DMS53 (cell line): Measurements from ENCODE around the gene PDCD7.
"Not testable (repeated sequence)": the region's sequence is repeated elsewhere in the genome, so short reads cannot be mapped to it uniquely, and the experiment has no call there.

Source experiments
- DNase-seq: peaks from one replicate; lab custom pipeline; 2025; lab: John Stamatoyannopoulos, UW

PDCD7 gene

GRCh38 chr15:65130941-65131340, 2.7 kb downstream of the PDCD7 start:
- DNase-seq = peak; percentile 4

- peak; percentile 10 for DNase-seq
Observed at GRCh38 chr15:65115542-65115941, 18.1 kb downstream of the PDCD7 start.

GRCh38 chr15:65115086-65115485, 18.5 kb downstream of the PDCD7 start, which contains the start of gene UBAP1L:
Gene UBAP1L (minus strand): TSS chr15:65115200. CDS start chr15:65106215, 8,985 bp downstream.
- DNase-seq = no peak

- no peak for DNase-seq
Observed at GRCh38 chr15:65110676-65111292, 22.8 kb downstream of the PDCD7 start.

- no peak for DNase-seq
Observed at GRCh38 chr15:65106011-65106590, 27.5 kb downstream of the PDCD7 start.

- DNase-seq = no peak
Observed at GRCh38 chr15:65105038-65105437, 28.6 kb downstream of the PDCD7 start.

- no peak for DNase-seq
Observed at GRCh38 chr15:65102912-65103311, 30.7 kb downstream of the PDCD7 start.

- DNase-seq = no peak
Observed at GRCh38 chr15:65101891-65102708, 31.5 kb downstream of the PDCD7 start.

- DNase-seq = peak; percentile 59
Observed at GRCh38 chr15:65101411-65101890, 32.2 kb downstream of the PDCD7 start.

- no peak for DNase-seq
Observed at GRCh38 chr15:65100442-65100841, 33.2 kb downstream of the PDCD7 start.

GRCh38 chr15:65099801-65100200, 33.8 kb downstream of the PDCD7 start:
- DNase-seq = not testable (repeated sequence)

GRCh38 chr15:65099336-65099735, 34.3 kb downstream of the PDCD7 start:
- no peak for DNase-seq

GRCh38 chr15:65097651-65098263, 35.9 kb downstream of the PDCD7 start:
- no peak for DNase-seq

- no peak for DNase-seq
Observed at GRCh38 chr15:65096481-65097385, 36.9 kb downstream of the PDCD7 start.

GRCh38 chr15:65095747-65096104, 37.9 kb downstream of the PDCD7 start:
- DNase-seq = no peak

- DNase-seq = no peak
Observed at GRCh38 chr15:65095011-65095746, 38.4 kb downstream of the PDCD7 start.

- no peak for DNase-seq
Observed at GRCh38 chr15:65094294-65094995, 39.2 kb downstream of the PDCD7 start.

- DNase-seq = not testable (repeated sequence)
Observed at GRCh38 chr15:65093793-65094170, 39.8 kb downstream of the PDCD7 start.

- DNase-seq = no peak
Observed at GRCh38 chr15:65092911-65093792, 40.5 kb downstream of the PDCD7 start.
